ENCODE results near the gene TMEM219. TPM values are rescaled to one million over a fixed set of nuclear protein-coding genes. Genes with fewer than 3 reads are reported as not detected.
A peak's percentile ranks its signal among the peaks of the same experiment; 100 is the strongest.

TMEM219 gene
- total and polyA plus RNA-seq, 7 donors: 39.6 to 80.7 (median 56.2) TPM

GRCh38 chr16:29922986-29923501 is 38.8 kb upstream of the TMEM219 start:
- Histone ChIP-seq H3K27me3 (ENCODE audit: insufficient read depth in 3 of 3, low read length in 2 of 3) (no peaks in the 10 kb centered on the region), H3K4me1 (peaks cover 27% of the 10 kb centered on the region), H3K36me3 (ENCODE audit: insufficient read depth in 1 of 2, low read depth in 1 of 2) (peaks cover 9 to 57% of the 10 kb centered on the region in 2 donors), H3K4me3 (no peak overlapping the region), H3K9me3 (no peaks in the 10 kb centered on the region), H3K27ac (no peak overlapping the region)
- ATAC-seq (no peak), DNase-seq (no peak)
- intact Hi-C loops (cut with DNase I): no loop called here
- TF ChIP-seq, protein P1, sequence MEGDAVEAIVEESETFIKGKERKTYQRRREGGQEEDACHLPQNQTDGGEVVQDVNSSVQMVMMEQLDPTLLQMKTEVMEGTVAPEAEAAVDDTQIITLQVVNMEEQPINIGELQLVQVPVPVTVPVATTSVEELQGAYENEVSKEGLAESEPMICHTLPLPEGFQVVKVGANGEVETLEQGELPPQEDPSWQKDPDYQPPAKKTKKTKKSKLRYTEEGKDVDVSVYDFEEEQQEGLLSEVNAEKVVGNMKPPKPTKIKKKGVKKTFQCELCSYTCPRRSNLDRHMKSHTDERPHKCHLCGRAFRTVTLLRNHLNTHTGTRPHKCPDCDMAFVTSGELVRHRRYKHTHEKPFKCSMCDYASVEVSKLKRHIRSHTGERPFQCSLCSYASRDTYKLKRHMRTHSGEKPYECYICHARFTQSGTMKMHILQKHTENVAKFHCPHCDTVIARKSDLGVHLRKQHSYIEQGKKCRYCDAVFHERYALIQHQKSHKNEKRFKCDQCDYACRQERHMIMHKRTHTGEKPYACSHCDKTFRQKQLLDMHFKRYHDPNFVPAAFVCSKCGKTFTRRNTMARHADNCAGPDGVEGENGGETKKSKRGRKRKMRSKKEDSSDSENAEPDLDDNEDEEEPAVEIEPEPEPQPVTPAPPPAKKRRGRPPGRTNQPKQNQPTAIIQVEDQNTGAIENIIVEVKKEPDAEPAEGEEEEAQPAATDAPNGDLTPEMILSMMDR (IDR thresholded peaks at IDR 0.05): no peak
- 95 to 97% (median 96%) methylated on average over 12 of the region's 12 CpGs for WGBS, 3 donors

DNA sequence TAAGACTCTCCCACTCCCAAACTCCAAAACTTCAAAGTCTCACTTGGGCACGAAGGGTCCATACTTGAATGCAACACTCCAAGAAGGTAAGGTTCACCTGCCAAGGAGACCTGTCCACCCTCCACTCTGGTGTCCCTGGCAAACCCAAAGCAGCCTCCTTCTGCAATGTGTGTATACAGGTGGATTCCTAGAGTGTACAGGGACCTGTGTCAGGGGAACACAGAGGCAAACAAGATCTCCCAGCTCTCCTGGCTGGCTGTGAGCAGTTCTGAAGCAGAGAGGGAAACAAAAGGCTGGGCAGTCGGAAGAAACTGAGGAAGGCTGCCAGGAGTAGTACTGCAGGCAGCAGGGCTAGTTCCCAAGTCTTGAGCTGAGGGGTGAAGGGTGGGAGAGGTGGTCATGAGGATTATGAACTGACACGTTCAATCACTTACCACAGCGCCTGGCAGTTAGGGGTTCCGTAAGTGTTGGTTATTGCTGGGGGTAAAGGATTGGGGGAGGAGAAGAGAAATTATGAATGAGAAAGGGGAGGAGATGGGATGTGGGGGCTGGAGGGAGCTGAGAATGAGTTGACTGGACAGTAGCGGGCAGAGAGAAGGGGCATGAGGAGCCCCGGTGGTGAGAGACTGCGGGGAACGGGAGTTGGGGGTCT is 36.6 kb upstream of the TMEM219 start:
- intact Hi-C loops (cut with DNase I): loop anchor here (5.0 kb wide), 3 partner anchors 37 to 52 kb away; partner anchors contain the start of genes TAOK2 (in 1 of the 2) and TMEM219 (in 1 of the 2)
- Histone ChIP-seq H3K36me3 (ENCODE audit: insufficient read depth in 1 of 2, low read depth in 1 of 2) (peaks cover 7 to 35% of the 10 kb centered on the region in 2 donors), H3K9me3 (no peaks in the 10 kb centered on the region), H3K4me3 (peak overlapping the region; percentile 99), H3K27ac (peak overlapping the region; percentile 90), H3K4me1 (peaks cover 27% of the 10 kb centered on the region), H3K27me3 (ENCODE audit: insufficient read depth in 3 of 3, low read length in 2 of 3) (no peaks in the 10 kb centered on the region)
- TF ChIP-seq, protein P1 (IDR thresholded peaks at IDR 0.05): no peak
- DNase-seq (no peak), ATAC-seq (no peak)
- 8 to 9% (median 8%) methylated on average over 9 of the region's 9 CpGs for WGBS, 3 donors

GRCh38 chr16:29925781-29926710 is 35.8 kb upstream of the TMEM219 start, which contains the start of gene KCTD13:
Gene KCTD13, minus strand, starts transcription at chr16:29926226. Its CDS starts 193 bp downstream, at chr16:29926033.
- 0 to 1% (median 0%) methylated on average over 80 to 89 of the region's 89 CpGs for WGBS, 3 donors

GRCh38 chr16:29926711-29927052 is 35.2 kb upstream of the TMEM219 start:
- Histone ChIP-seq H3K36me3 (ENCODE audit: insufficient read depth in 1 of 2, low read depth in 1 of 2) (peaks cover 4 to 20% of the 10 kb centered on the region in 2 donors), H3K9me3 (no peaks in the 10 kb centered on the region), H3K27me3 (ENCODE audit: insufficient read depth in 3 of 3, low read length in 2 of 3) (no peaks in the 10 kb centered on the region), H3K4me1 (peaks cover 27% of the 10 kb centered on the region), H3K4me3 (peak overlapping the region; percentile 99), H3K27ac (peak overlapping the region; percentile 90)
- TF ChIP-seq, protein P1 (IDR thresholded peaks at IDR 0.05): no peak
- intact Hi-C loops (cut with DNase I): loop anchor here (5.0 kb wide), 3 partner anchors 36 to 51 kb away; partner anchors contain the start of genes TAOK2 (in 1 of the 2) and TMEM219 (in 1 of the 2)
- DNase-seq (no peak), ATAC-seq (peak; percentile 11 to 52 (median 34))
- WGBS, 3 donors: 1 to 2% (median 2%) methylated on average over 12 of the region's 12 CpGs

More at GRCh38 chr16:29925781-29926710, 35.8 kb upstream of the TMEM219 start, which contains the start of gene KCTD13:
- DNase-seq (peak; percentile 83 to 92), ATAC-seq (peak; percentile 98 to 100 (median 99))
- intact Hi-C loops (cut with DNase I): loop anchor here (5.0 kb wide), 3 partner anchors 36 to 51 kb away; partner anchors contain the start of genes TAOK2 (in 1 of the 2) and TMEM219 (in 1 of the 2)
- H3K4me3 ChIP-seq: peak within 1 kb of the TSS; percentile 99
- no peaks in the 10 kb centered on the region for H3K27me3 ChIP-seq (ENCODE audit: insufficient read depth in 3 of 3, low read length in 2 of 3)
- H3K27ac ChIP-seq: peak within 1 kb of the TSS; percentile 90
- H3K4me1 ChIP-seq: peaks cover 27% of the 10 kb centered on the region
- TF ChIP-seq, protein P1 (IDR thresholded peaks at IDR 0.05): no peak
- peaks cover 4 to 27% of the 10 kb centered on the region in 2 donors for H3K36me3 ChIP-seq (ENCODE audit: insufficient read depth in 1 of 2, low read depth in 1 of 2)
- no peaks in the 10 kb centered on the region for H3K9me3 ChIP-seq

Measured in psoas muscle (tissue), 8 donors.